Measurements from ENCODE around the gene TTLL13. TPM values are rescaled to one million over a fixed set of nuclear protein-coding genes. Genes with fewer than 3 reads are reported as not detected.

TTLL13 gene
- total and polyA plus RNA-seq, 2 of the 4 experiments (the other 2 are of a cell fraction): 0.10 TPM; not detected in 1

DNA sequence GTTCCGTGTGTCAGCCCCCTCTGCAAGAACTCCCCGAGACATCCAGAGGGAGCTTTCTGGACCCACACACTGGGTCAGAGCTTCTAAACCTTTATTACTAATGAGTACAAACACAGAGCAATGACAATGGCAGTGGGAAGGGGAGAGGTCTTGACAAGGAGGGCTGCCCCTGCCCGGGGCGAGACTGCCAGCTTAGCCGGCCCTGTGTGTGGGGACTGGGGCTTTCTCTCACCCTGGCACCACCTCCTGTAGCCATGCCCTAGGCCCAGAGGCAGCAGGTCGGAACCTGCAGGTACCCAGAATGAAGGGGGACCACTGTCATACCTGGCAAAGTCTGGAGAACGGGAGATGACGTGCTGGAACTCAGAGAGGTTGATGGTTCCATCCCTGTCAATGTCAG, 18.7 kb upstream of the TTLL13 start:
- intact Hi-C loops (cut with micrococcal nuclease): loop anchor here (5.0 kb wide), 1 partner anchor 338 kb away; the partner anchor contains the start of gene AP3S2

More for the DNA sequence above, 18.7 kb upstream of the TTLL13 start:
- Histone ChIP-seq H2BK20ac (ENCODE audit: low read depth, low read length) (no peak overlapping the region), H4K5ac (ENCODE audit: low read depth, low read length) (no peak overlapping the region), H3K4me1 (ENCODE audit: control insufficient read depth, insufficient read depth, low read length) (peaks cover 4% of the 10 kb centered on the region), H2BK5ac (ENCODE audit: low read depth, low read length, poor library complexity, severe bottlenecking) (no peak overlapping the region), H2AK9ac (replicated peaks; ENCODE audit: low read depth, low read length, poor library complexity) (no peak overlapping the region), H3K18ac (ENCODE audit: low read depth, low read length) (no peak overlapping the region), H3K23ac (ENCODE audit: low read depth, low read length) (no peak overlapping the region), H3K27me3 (ENCODE audit: control insufficient read depth, insufficient read depth, low read length) (no peaks in the 10 kb centered on the region), H4K20me1 (ENCODE audit: insufficient read depth, low read length) (0 out of 2 replicates have a peak, but pooled peaks cover 7% of the 10 kb centered on the region), H3K9me3 (ENCODE audit: control insufficient read depth, insufficient read depth, low read length) (no peaks in the 10 kb centered on the region), H2BK15ac (ENCODE audit: low read depth, low read length) (no peak overlapping the region), H4K8ac (ENCODE audit: low read depth in 2 of 2, low read length in 2 of 2) (no peak overlapping the region), H2BK120ac (ENCODE audit: low read depth, low read length) (no peak overlapping the region), H3K79me1 (ENCODE audit: low read depth in 1 of 2, low read length in 2 of 2) (peaks cover 19 to 45% of the 10 kb centered on the region in 2 experiments), H2AFZ (replicated peaks; ENCODE audit: low read length, poor library complexity) (no peak overlapping the region), H3K9me1 (ENCODE audit: insufficient read depth, low read length) (peaks cover 18% of the 10 kb centered on the region), H4K91ac (ENCODE audit: insufficient read depth, low read depth, low read length) (no peak overlapping the region), H3K4ac (ENCODE audit: low read depth, low read length) (no peak overlapping the region), H3K27ac (ENCODE audit: insufficient read depth, low read length) (no peak overlapping the region), H3K4me2 (ENCODE audit: low read depth, low read length) (no peak overlapping the region), H3K9ac (ENCODE audit: low read depth, low read length) (no peak overlapping the region), H3K56ac (ENCODE audit: extremely low read depth, insufficient read depth, low read length) (no peak overlapping the region), H3K4me3 (ENCODE audit: insufficient read depth, low read depth, low read length) (no peak overlapping the region), H3K14ac (replicated peaks; ENCODE audit: low read depth, low read length) (no peak overlapping the region), H2AK5ac (ENCODE audit: low read depth, low read length) (no peak overlapping the region), H3K36me3 (ENCODE audit: control insufficient read depth, insufficient read depth, low read length) (peaks cover 45% of the 10 kb centered on the region)
- WGBS, 2 experiments (ENCODE audit: extremely low coverage in 2 of 2, insufficient read length in 1 of 2): 100% methylated on average over 1 of the region's 8 CpGs; no CpG with 5 or more reads in 1 of the 2 experiments
- TF ChIP-seq MAFK (IDR thresholded peaks at IDR 0.05; ENCODE audit: low read depth, low read length): no peak
- dilution Hi-C loops (cut with HindIII; ENCODE audit: low sequenced_read_pairs, unreplicated experiment) (no loop called here), in situ Hi-C loops (cut with MboI; ENCODE audit: low sequenced_read_pairs) (no loop called here)
- ChIA-PET POLR2A (ENCODE audit: unreplicated experiment) (no interaction called here), CTCF (no interaction called here)
- DNase-seq (no peak), ATAC-seq (ENCODE audit: low read depth) (no peak)
- no TSS peak for BruUV-seq (replicated peaks)

Measured in IMR-90 (cell line).